ENCODE data around the gene EDN2.

The EDN2 gene

DNA sequence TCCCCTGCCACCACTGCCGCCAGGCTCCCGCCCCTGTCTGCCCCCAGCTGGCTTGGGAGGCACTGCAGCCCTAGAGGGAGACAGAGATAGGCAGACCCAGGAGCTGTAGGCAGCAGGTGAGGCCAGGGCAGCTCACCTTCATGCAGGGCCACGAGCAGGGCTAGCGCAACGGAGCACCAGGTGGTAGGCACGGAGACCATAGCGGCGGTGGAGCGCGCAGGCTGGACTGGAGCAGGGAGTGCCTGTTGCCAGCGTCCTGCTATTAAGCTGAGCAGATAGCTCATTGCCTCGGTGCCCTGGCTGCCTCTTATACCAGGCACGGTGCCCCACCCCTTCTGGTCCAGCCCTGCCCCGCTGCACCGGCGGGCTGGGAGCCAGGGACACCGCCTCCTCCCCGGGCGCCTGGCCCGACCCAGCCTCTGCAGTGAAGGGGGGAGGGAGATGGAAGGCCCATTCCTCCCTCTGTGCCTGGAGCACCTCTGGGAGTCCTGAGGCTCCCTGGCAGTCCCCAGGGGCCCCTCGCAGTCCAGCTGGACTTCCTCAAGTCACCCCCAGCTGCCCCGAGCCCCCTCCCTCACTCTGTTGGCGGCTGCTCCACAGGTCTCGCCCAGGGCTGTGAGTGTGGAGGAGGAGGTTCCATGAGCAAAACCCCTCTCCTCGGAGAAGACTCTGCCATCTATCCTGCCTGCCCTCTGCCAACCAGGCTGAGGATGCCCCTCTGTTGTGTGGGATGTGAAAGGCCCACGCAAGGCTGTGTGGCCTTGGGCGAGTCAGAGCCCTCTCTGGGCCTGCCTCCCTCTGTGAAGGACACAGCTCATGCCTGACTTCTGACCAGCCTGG, at the start of gene EDN2:
TSS of gene EDN2 (minus strand) at position 282 of the 840 bp plus-strand sequence. CDS start at position 200, 82 bp downstream.
- DNase-seq, result peak in 1 of 14 donors; percentile 27

- DNase-seq, result no peak
Measured at GRCh38 chr1:41533731-41534080, 49.2 kb upstream of the EDN2 start.

- no peak for DNase-seq
Measured at GRCh38 chr1:41533016-41533730, 48.7 kb upstream of the EDN2 start.

GRCh38 chr1:41532206-41532975, 47.9 kb upstream of the EDN2 start:
- no peak for DNase-seq

DNA sequence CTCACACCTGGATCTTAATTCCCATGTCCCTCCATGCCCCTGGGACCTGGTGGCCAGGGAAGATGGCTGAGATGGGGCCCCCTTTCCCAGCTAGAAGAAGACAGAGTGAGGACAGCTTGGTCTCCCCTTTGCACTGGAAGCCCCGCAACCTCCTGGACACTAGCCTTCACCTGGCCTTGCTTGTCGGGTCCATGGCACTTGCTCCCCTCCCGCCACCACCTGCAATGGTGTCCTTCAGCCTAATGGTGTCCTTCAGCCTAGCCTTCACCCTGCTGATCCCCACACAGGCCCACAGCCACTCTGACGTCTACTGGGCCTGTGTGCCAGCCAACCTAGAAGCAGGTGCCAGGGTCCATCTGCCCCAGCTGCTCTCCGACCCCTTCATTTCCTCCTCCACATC, 45.9 kb upstream of the EDN2 start:
- no peak for DNase-seq

GRCh38 chr1:41529621-41530395, 45.3 kb upstream of the EDN2 start:
- no peak for DNase-seq

DNA sequence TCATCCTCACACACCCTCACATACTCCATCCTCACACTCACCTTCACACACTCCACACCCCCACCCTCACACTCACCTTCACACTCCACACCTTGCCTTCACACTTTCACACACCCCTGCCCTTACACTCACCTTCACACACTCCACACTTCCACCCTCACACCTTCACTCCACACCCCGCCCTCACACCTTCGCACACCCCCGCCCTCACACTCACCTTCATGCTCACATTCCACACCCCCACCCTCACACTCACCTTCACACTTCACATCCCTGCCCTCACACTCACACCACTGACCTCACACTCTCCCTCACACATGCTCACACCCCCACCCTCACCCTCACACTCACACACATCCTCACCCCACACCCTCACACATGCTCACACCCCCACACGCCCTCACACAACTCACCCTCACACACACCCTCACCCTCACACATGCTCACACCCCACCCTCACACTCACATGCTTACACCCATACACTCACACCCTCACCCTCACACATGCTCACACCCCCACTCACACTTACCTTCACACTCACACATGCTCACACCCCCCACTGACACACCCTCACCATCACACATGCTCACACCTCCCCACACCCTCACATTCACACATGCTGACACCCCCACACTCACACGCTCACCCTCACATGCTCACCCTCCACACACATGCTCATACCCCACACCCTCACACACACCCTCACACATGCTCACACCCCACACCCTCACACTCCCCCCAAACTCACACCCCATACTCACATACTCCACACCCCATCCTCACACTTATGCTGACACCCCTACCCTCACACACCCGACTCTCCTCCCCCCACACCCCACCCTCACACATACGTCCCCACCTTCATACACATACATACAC, 44.5 kb upstream of the EDN2 start:
- no peak for DNase-seq

DNA sequence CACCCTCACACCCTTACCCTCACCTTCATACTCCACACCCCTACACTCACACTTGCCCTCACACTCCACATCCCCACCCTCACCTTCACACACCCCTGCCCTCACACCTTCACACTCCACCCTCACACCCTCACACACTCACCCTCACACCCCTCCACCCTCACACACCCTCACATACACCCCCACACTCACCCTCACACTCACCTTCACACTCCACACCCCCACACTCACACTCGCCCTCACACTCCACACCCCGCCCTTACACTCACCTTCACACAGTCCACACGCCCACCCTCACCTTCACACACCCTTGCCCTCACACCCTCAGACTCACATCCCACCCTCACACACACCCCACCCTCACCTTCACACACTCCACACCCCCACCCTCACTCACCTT, 43.6 kb upstream of the EDN2 start:
- DNase-seq, result no peak

DNA sequence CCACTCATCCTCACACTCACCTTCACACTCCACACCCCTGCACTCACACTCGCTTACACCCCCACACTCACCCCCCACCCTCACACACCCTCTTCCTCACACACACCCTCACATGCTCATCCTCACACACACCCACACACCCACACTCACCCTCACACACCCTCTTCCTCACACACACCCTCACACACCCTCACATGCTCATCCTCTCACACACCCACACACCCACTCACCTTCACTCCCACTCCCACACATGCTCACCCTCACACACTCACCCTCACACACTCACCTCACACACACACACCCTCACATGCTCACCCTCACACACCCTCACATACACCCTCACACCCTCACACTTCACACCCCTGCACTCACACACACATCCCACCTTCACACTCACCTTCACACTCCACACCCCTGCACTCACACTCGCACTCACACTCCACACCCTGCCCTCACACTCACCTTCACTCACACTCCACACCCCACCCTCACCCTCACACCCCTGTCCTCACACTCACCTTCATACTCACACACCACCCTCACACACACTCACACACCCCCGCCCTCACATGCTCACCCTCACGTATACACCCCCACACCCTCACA, 42.6 kb upstream of the EDN2 start:
- no peak for DNase-seq

DNA sequence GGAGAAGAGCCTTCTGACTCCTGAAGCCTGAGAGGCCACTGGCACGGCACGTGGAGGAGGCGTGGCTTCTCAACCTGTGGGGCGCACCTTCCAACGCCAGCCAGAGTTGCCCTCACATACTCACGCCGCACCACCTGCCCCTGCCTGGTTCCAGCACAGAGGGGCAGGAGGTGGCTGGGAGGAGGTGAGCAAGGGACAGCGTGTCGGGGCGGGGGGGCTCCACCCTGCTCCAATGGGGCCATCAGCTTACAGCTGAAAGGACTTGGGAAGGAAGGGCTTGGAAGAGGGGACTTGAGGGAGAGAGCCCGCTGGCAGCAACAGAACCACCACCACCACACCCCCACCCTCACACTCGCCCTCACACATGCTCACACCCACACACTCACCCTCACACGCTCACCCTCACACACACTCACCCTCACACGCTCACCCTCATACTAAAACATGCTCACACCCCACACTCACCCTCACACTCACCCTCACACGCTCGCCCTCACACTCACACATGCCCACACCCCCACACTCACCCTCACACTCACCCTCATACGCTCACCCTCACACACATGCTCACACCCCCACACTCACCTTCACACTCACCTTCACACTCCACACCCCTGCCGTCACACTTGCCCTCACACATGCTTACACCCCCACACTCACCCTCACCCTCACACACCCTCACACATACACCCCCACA, 41.6 kb upstream of the EDN2 start:
- DNase-seq, result no peak

GRCh38 chr1:41524676-41525675, 40.5 kb upstream of the EDN2 start:
- DNase-seq, result no peak

DNA sequence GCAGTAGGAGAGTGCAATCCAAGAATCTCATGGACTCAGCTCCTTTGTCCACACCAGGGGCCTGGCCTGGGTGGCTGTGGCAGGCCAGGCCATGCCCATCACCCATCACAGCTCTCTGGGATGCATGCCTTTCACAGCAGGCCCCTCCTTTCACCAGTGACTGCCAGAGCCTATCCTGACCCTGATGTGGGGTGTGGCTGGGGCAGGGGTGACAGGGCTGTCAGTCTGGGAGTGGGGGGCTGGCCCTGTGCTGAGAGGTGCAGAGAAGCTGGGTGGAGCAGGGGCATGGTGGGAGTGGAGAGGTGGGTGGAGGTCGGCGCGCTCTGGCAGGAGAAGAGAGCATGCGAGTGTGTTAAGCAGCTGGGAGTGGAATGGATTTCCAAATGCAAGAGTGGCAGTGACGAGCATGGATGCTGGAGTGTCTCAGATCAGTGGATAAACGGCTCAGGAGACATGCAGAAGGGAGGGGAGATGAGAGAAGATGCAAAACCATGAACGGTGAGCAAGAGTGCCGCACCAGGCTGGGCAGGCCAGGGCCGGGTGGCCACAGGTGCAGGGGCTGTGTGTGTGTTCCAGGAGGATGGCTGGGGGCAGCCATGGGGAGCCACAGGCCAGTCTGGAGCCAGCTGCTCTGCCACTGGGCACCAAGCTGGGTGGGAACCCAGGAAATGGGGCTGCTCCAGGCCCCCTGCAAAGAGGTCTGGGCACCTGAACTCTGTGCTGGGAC, 39.6 kb upstream of the EDN2 start:
- DNase-seq, result no peak

GRCh38 chr1:41523071-41523470, 38.6 kb upstream of the EDN2 start:
- no peak for DNase-seq

GRCh38 chr1:41521766-41522165, 37.3 kb upstream of the EDN2 start:
- no peak for DNase-seq

DNA sequence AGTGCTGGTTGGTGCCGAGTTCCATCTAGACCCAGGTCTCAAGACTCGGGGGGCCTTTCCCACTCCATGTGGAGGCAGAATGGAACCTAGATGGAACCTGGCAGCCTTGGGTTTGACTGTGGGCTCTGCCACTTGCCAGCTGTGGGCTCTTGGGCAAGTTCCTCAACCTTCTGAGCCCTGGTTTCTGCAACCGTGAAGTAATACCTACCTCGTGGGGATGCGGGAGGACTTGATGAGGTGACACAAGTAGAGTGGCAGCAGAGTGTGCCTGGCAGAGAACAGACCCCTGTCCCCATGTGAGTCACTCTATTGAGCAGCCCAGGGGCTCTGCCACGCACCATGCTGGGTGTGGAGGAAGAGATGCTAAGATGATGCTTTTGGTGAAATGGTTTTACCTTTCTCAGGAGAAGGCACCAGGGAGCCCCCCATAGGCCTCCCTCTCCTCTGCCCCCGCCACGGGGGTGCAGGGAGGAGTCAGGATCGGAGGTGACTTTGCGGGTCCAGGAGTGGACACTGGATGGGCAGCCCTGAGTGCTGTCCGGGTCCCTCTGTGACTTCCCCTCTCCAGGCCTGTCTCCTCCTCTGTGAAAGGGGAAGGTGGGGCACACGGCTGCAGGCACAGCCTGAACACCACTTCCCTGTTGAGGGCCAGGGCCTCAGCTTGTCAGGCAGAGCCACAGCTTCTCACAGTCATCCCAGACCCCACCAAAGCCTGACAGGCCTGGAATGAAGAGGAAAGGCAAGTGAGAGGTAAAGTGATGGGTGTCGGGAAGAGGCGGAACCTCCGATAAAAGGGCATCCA, 36.7 kb upstream of the EDN2 start:
- DNase-seq, result no peak

DNA sequence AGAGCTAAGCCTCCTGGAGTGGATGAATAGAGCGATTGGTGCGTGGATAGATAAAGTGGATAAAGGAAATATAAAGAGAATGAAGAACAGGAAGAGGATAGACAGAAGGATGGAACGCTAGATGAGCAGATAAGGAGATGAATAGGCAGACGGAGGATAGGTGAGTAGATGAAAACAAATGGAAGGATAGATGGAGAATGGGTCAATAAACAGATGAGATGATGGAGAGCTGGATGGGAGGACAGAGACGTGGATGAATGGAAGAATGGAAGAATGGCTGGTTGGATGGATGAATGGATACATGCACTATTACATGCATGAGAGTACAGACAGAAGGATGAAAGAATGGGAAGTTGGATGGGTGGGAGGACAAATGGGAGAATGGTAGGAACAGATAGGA, 35.2 kb upstream of the EDN2 start:
- no peak for DNase-seq

DNA sequence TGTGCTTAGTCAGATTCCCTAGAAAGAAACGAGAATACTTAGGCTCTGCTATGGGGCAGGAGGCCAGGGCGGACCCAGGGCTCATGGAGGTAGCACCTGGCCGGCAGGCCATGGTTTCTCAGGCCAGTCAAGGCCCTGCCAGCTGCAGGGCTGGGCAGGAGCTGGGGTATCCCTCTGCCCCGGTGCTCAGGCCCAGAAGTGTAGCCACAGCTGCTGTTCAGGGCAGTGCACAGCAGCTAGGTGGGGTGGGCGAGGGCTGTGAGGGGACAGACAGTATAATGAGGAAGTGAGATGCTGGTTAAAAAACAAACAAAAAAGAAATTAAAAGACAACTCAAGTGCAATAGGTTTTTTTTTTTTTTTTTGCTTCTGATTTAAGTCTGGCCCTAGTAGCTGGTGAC, 34.0 kb upstream of the EDN2 start:
- no peak for DNase-seq

DNA sequence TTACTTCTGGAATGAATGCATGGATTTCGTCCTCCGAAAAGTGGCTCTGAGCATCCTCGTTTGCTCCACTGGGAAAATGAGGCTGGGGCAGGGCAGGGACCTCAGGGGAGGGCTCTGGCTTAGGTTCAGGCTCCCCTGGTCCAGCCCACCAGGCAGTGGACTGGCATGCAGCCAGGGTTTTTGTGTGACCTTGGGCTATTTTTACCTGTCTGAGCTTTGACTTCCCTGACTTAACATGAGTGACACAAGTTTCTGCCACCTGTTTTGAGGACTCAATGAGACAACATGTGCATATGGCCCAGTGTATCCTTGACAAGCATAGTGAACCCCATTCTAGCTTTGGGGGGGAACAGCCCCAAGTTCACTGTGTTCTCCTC, 32.6 kb upstream of the EDN2 start:
- no peak for DNase-seq

Data from C1 segment of cervical spinal cord (tissue), 14 donors.